Ascending aorta (tissue), 2 donors: ENCODE data around the gene PRSS8. TPM values are rescaled to one million over a fixed set of nuclear protein-coding genes. Genes with fewer than 3 reads are reported as not detected.

Experiments
- DNase-seq, 2 donors: peaks; one replicate each; pipeline ENCODE4 v3.0.0-alpha.2; 2019; ENCODE audit warnings: low spot score in 2 of 2
- H3K27ac ChIP-seq, 2 donors: fragments of 200-600 bp; sonication (generic); one replicate each; pipeline ENCODE4 v1.5.1; 2016 to 2017; ENCODE audit warnings: mild to moderate bottlenecking in 1 of 2
- H3K27me3 ChIP-seq: fragments of 200-600 bp; sonication (generic); one replicate; pipeline ENCODE4 v1.5.1; 2017
- H3K36me3 ChIP-seq, 2 donors: fragments of 200-600 bp; sonication (generic); one replicate each; pipeline ENCODE4 v1.5.1; 2016
- H3K4me1 ChIP-seq, 2 donors: fragments of 200-600 bp; sonication (generic); one replicate each; pipeline ENCODE4 v1.5.1; 2016 to 2017; ENCODE audit warnings: mild to moderate bottlenecking in 1 of 2
- H3K4me3 ChIP-seq, 2 donors: fragments of 200-600 bp; sonication (generic); one replicate each; pipeline ENCODE4 v1.5.1; 2016 to 2017; ENCODE audit warnings: mild to moderate bottlenecking in 1 of 2
- H3K9me3 ChIP-seq, 2 donors: fragments of 200-600 bp; sonication (generic); one replicate each; pipeline ENCODE4 v1.5.1; 2016
- intact Hi-C: fragments of 100-400 bp; cut with DNase I; formaldehyde crosslinking; loops from one replicate; pipeline ENCODE4 v1.15.1; 2023
- total RNA-seq: library from RNA; depleted of rRNA; stranded (reverse); fragments of >200 nt; gene quantifications from one replicate; pipeline ENCODE4 v1.1.0, GENCODE V29; 2016
- TF ChIP-seq, protein P1 (sequence below), 3 experiments: fragments of 200-600 bp in 2 of 3; fragments of 450-650 bp in 1 of 3; sonication (generic) in 2 of 3; IDR thresholded peaks; one replicate each; pipeline ENCODE4 v1.5.1; 2016 to 2019; ENCODE audit warnings: antibody characterized with exemption in 3 of 3, mild to moderate bottlenecking in 1 of 3, moderate library complexity in 1 of 3

PRSS8 gene
- total RNA-seq, 1 donor from 2014 or later, result not detected

GRCh38 chr16:31136287-31136662 lies 748 bp upstream of the PRSS8 start:
- peaks cover 8 to 12% of the 10 kb centered on the region in 2 donors for H3K36me3 ChIP-seq
- H3K27me3 ChIP-seq, result no peaks in the 10 kb centered on the region
- TF ChIP-seq, protein P1, sequence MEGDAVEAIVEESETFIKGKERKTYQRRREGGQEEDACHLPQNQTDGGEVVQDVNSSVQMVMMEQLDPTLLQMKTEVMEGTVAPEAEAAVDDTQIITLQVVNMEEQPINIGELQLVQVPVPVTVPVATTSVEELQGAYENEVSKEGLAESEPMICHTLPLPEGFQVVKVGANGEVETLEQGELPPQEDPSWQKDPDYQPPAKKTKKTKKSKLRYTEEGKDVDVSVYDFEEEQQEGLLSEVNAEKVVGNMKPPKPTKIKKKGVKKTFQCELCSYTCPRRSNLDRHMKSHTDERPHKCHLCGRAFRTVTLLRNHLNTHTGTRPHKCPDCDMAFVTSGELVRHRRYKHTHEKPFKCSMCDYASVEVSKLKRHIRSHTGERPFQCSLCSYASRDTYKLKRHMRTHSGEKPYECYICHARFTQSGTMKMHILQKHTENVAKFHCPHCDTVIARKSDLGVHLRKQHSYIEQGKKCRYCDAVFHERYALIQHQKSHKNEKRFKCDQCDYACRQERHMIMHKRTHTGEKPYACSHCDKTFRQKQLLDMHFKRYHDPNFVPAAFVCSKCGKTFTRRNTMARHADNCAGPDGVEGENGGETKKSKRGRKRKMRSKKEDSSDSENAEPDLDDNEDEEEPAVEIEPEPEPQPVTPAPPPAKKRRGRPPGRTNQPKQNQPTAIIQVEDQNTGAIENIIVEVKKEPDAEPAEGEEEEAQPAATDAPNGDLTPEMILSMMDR (IDR thresholded peaks at IDR 0.05), result no peak
- DNase-seq, result no peak
- H3K4me3 ChIP-seq, result no peak overlapping the region
- intact Hi-C loops, result no loop called here
- H3K27ac ChIP-seq, result no peak overlapping the region
- H3K9me3 ChIP-seq, result no peaks in the 10 kb centered on the region
- peaks cover 0 to 16% of the 10 kb centered on the region in 2 donors for H3K4me1 ChIP-seq

DNA sequence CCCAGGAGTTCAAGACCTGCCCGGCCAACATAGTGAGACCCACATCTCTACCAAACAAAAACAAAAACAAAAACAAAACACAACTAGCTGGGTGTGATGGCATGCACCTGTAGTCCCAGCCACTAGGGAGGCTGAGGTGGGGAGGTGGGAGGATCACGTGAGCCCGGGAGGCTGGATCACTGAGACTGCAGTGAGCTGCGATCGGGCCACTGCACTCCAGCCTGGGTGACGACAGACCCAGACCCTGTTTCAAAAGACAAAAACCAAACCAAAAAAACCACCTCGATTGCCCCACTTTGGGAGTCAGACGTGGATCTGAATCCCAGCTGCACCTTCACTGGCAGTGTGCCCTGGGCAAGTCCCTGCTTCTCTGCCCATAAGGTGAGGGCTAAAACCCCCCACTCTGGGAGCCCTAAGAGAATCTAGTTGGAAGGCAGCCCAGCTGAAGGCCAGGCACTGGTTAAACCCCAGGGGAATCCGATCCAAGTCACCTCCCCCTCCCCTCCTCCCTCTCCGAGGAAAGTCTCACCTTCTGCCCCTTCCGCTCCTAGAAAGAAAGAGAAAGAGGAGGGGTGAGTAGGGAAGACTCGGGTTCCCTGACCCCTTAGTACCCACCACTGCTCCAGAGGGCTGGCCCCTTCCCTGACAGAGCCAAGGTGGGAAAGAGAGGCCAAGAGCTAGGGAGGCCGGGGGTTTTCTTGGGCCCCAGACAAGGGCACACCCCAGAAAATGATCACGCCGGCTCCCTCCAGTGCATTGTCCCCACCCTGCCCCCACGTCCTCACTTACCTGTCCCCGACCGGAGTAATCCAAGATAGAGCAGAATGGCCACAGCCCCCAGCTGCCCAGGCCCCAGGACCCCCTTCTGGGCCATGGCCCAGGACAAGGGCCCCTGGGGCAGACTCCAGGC lies 647 bp downstream of the PRSS8 start:
- H3K36me3 ChIP-seq, result peaks cover 22 to 24% of the 10 kb centered on the region in 2 donors
- no peak overlapping the region for H3K4me3 ChIP-seq
- H3K27ac ChIP-seq, result no peak overlapping the region
- peaks cover 0 to 10% of the 10 kb centered on the region in 2 donors for H3K4me1 ChIP-seq
- intact Hi-C loops, result no loop called here
- H3K9me3 ChIP-seq, result no peaks in the 10 kb centered on the region
- H3K27me3 ChIP-seq, result no peaks in the 10 kb centered on the region
- TF ChIP-seq, protein P1 (IDR thresholded peaks at IDR 0.05), result no peak
- DNase-seq, result no peak

DNA sequence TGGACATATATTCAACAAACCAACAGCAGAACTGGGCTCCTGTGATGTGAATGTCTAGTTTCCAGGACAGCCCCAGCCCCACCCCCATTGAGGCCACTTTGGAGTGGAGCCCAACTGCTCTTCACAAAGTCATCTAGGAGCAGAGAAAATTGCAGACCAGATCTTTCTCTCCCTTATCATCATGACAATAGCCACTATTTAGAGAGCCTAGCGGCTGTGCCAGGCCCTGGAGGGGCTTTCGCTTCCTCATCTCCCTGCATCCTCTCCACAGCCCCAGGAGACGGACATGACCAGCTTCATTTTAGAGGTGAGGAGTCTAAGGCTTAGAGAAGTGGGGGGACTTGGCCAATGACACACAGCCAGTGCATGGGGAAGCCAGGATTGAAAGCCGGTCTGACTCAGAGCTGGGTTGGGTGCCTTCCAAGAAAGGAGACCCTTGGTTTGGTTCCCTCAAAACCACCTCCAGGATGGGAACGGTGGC lies 1.4 kb downstream of the PRSS8 start:
- no peak overlapping the region for H3K27ac ChIP-seq
- H3K9me3 ChIP-seq, result no peaks in the 10 kb centered on the region
- TF ChIP-seq, protein P1 (IDR thresholded peaks at IDR 0.05), result no peak
- H3K4me1 ChIP-seq, result peaks cover 0 to 10% of the 10 kb centered on the region in 2 donors
- H3K4me3 ChIP-seq, result no peak overlapping the region
- no peaks in the 10 kb centered on the region for H3K27me3 ChIP-seq
- H3K36me3 ChIP-seq, result peaks cover 25 to 31% of the 10 kb centered on the region in 2 donors
- no peak for DNase-seq
- intact Hi-C loops, result no loop called here

DNA sequence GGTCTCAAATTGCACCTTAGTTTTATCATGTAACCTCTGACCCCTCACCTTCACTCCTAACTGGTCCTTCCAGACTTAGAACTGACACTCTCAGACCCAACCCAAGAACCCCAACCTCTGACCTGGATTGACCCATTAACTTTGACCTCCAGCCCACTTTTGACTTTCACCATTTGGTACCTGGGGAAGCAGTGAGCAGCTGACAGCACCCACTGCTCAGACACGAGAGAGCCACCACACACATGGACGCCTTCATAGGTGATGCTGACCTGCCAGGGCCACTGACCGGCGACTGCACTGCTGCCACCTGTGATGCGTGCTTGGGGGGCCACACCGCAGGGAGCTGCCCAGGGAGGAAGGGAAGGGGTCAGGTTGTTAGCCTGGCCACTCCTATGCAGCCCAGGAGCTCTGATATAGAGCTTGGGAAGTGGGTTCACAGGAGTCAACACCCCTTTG lies 2.5 kb downstream of the PRSS8 start:
- no peak overlapping the region for H3K27ac ChIP-seq
- H3K27me3 ChIP-seq, result no peaks in the 10 kb centered on the region
- H3K9me3 ChIP-seq, result no peaks in the 10 kb centered on the region
- intact Hi-C loops, result no loop called here
- H3K36me3 ChIP-seq, result peaks cover 31 to 42% of the 10 kb centered on the region in 2 donors
- H3K4me1 ChIP-seq, result peaks cover 0 to 2% of the 10 kb centered on the region in 2 donors
- no peak for DNase-seq
- H3K4me3 ChIP-seq, result no peak overlapping the region
- TF ChIP-seq, protein P1 (IDR thresholded peaks at IDR 0.05), result no peak

- Histone ChIP-seq H3K27me3 (no peaks in the 10 kb centered on the region), H3K4me1 (no peaks in the 10 kb centered on the region), H3K9me3 (no peaks in the 10 kb centered on the region), H3K36me3 (peaks cover 37 to 48% of the 10 kb centered on the region in 2 donors), H3K27ac (no peak overlapping the region), H3K4me3 (no peak overlapping the region)
- intact Hi-C loops, result no loop called here
- TF ChIP-seq, protein P1 (IDR thresholded peaks at IDR 0.05), result no peak
- DNase-seq, result no peak
Measured at GRCh38 chr16:31132303-31132979, 3.1 kb downstream of the PRSS8 start.
